IMR-90 (cell line): ENCODE measurements around the gene TTC39A. TPM values are rescaled to one million over a fixed set of nuclear protein-coding genes. Genes with fewer than 3 reads are reported as not detected.

Source experiments
- ATAC-seq: fragments of 200-7000 bp; cut with Tn5 transposase; 2 replicates; pipeline ENCODE4 v1.9.1; 2020; ENCODE audit warnings: low read depth, mild to moderate bottlenecking, moderate library complexity
- BruUV-seq: library from RNA; stranded (reverse); fragments of 400-500 nt; replicated peaks from 2 replicates; lab custom pipeline; 2021; lab: Mats Ljungman, UMichigan
- CTCF ChIA-PET: fragments of 300-600 bp; formaldehyde crosslinking; extraction: SDS; loops from one replicate; lab custom pipeline; 2021; ENCODE audit warnings: antibody characterized with exemption; lab: Yijun Ruan, JAX
- POLR2A ChIA-PET: fragments of 300-600 bp; sonication (Branson Sonifier 250); formaldehyde crosslinking; loops from one replicate; lab custom pipeline; 2022; ENCODE audit warnings: antibody characterized with exemption; ENCODE audit not compliant: unreplicated experiment; lab: Charles Lee
- DNase-seq: peaks from one replicate; pipeline ENCODE4 v3.0.0; 2013
- H2AFZ ChIP-seq: replicated peaks from 2 replicates; pipeline ENCODE3; 2013; ENCODE audit warnings: low read length, mild to moderate bottlenecking; ENCODE audit not compliant: poor library complexity
- H2AK5ac ChIP-seq: 2 replicates; pipeline ENCODE4 v1.6.1; 2013; ENCODE audit warnings: low read depth, low read length, inconsistent platforms
- H2AK9ac ChIP-seq: replicated peaks from 2 replicates; pipeline ENCODE3; 2013; ENCODE audit warnings: mild to moderate bottlenecking, low read depth, low read length, moderate library complexity; ENCODE audit not compliant: poor library complexity
- H2BK120ac ChIP-seq: 2 replicates; pipeline ENCODE4 v1.6.1; 2013; ENCODE audit warnings: low read depth, low read length, inconsistent platforms
- H2BK15ac ChIP-seq: 3 replicates; pipeline ENCODE4 v1.6.1; 2013; ENCODE audit warnings: low read depth, low read length, inconsistent platforms
- H2BK20ac ChIP-seq: 2 replicates; pipeline ENCODE4 v1.6.1; 2013; ENCODE audit warnings: low read depth, mild to moderate bottlenecking, inconsistent platforms, low read length, moderate library complexity
- H2BK5ac ChIP-seq: 2 replicates; pipeline ENCODE4 v1.6.1; 2013; ENCODE audit warnings: mild to moderate bottlenecking, low read depth, low read length, inconsistent platforms; ENCODE audit not compliant: poor library complexity, severe bottlenecking
- H3K14ac ChIP-seq: replicated peaks from 2 replicates; pipeline ENCODE4 v1.6.1; 2013; ENCODE audit warnings: low read depth, low read length, inconsistent platforms
- H3K18ac ChIP-seq: 2 replicates; pipeline ENCODE4 v1.6.1; 2013; ENCODE audit warnings: low read depth, low read length, control low read depth
- H3K23ac ChIP-seq: 2 replicates; pipeline ENCODE4 v1.6.1; 2013; ENCODE audit warnings: low read depth, low read length, inconsistent platforms
- H3K27ac ChIP-seq: 2 replicates; pipeline ENCODE4 v1.5.1; 2013; ENCODE audit warnings: mild to moderate bottlenecking, control low read depth, low read length; ENCODE audit not compliant: insufficient read depth
- H3K27me3 ChIP-seq: 2 replicates; pipeline ENCODE4 v1.6.1; 2013; ENCODE audit warnings: low read length; ENCODE audit not compliant: control insufficient read depth, insufficient read depth
- H3K36me3 ChIP-seq: 2 replicates; pipeline ENCODE4 v1.6.1; 2013; ENCODE audit warnings: low read length, mixed read lengths; ENCODE audit not compliant: control insufficient read depth, insufficient read depth
- H3K4ac ChIP-seq: 2 replicates; pipeline ENCODE4 v1.6.1; 2013; ENCODE audit warnings: low read depth, low read length, inconsistent platforms
- H3K4me1 ChIP-seq: 2 replicates; pipeline ENCODE4 v1.6.1; 2013; ENCODE audit warnings: low read length, mixed read lengths; ENCODE audit not compliant: control insufficient read depth, insufficient read depth
- H3K4me2 ChIP-seq: 2 replicates; pipeline ENCODE4 v1.6.1; 2013; ENCODE audit warnings: low read depth, mild to moderate bottlenecking, control low read depth, low read length, moderate library complexity
- H3K4me3 ChIP-seq: 2 replicates; pipeline ENCODE4 v1.5.1; 2013; ENCODE audit warnings: low read depth, mild to moderate bottlenecking, control low read depth, low read length, moderate library complexity; ENCODE audit not compliant: insufficient read depth
- H3K56ac ChIP-seq: 2 replicates; pipeline ENCODE4 v1.6.1; 2013; ENCODE audit warnings: low read length, inconsistent platforms; ENCODE audit not compliant: insufficient read depth; ENCODE audit errors: extremely low read depth
- H3K79me1 ChIP-seq, 2 experiments: 2 replicates each; pipeline ENCODE4 v1.6.1; 2013; ENCODE audit warnings: low read length in 2 of 2, inconsistent platforms in 1 of 2, low read depth in 1 of 2
- H3K9ac ChIP-seq: 2 replicates; pipeline ENCODE4 v1.6.1; 2013; ENCODE audit warnings: low read depth, low read length, control low read depth
- H3K9me1 ChIP-seq: 2 replicates; pipeline ENCODE4 v1.6.1; 2013; ENCODE audit warnings: low read length, inconsistent platforms; ENCODE audit not compliant: insufficient read depth
- H3K9me3 ChIP-seq: 2 replicates; pipeline ENCODE4 v1.6.1; 2013; ENCODE audit warnings: low read length; ENCODE audit not compliant: control insufficient read depth, insufficient read depth
- H4K20me1 ChIP-seq: 2 replicates; pipeline ENCODE4 v1.6.1; 2013; ENCODE audit warnings: low read length, inconsistent platforms; ENCODE audit not compliant: insufficient read depth
- H4K5ac ChIP-seq: 2 replicates; pipeline ENCODE4 v1.6.1; 2013; ENCODE audit warnings: mild to moderate bottlenecking, low read depth, low read length, control low read depth
- H4K8ac ChIP-seq, 2 experiments: 2 replicates each; pipeline ENCODE4 v1.6.1; 2013; ENCODE audit warnings: low read depth in 2 of 2, low read length in 2 of 2, control low read depth in 1 of 2, inconsistent platforms in 1 of 2
- H4K91ac ChIP-seq: 2 replicates; pipeline ENCODE4 v1.6.1; 2013; ENCODE audit warnings: low read depth, low read length, inconsistent platforms; ENCODE audit not compliant: insufficient read depth
- BHLHE40 ChIP-seq: fragments of 150-350 bp; IDR thresholded peaks from 2 replicates; pipeline ENCODE4 v1.6.1; 2016; ENCODE audit warnings: mild to moderate bottlenecking, low read depth, low read length
- CHD1 ChIP-seq: IDR thresholded peaks from 2 replicates; pipeline ENCODE4 v1.6.1; 2012; ENCODE audit warnings: low read depth, low read length, improper control_type of control experiment
- ELK1 ChIP-seq: fragments of 150-350 bp; IDR thresholded peaks from 2 replicates; pipeline ENCODE4 v1.6.1; 2016; ENCODE audit warnings: low read depth, mild to moderate bottlenecking, low read length, moderate library complexity, borderline replicate concordance
- MAFK ChIP-seq: IDR thresholded peaks from 2 replicates; pipeline ENCODE4 v1.6.1; 2012; ENCODE audit warnings: low read depth, low read length, improper control_type of control experiment
- MAZ ChIP-seq: IDR thresholded peaks from 2 replicates; pipeline ENCODE4 v1.6.1; 2012; ENCODE audit warnings: low read depth, mild to moderate bottlenecking, low read length, improper control_type of control experiment, moderate library complexity, borderline replicate concordance
- NFE2L2 ChIP-seq: fragments of 150-350 bp; IDR thresholded peaks from 2 replicates; pipeline ENCODE4 v1.6.1; 2016; ENCODE audit warnings: low read depth, mild to moderate bottlenecking, low read length
- POLR2A ChIP-seq: IDR thresholded peaks from 2 replicates; pipeline ENCODE4 v1.6.1; 2012; ENCODE audit warnings: mild to moderate bottlenecking, low read depth, low read length
- RAD21 ChIP-seq: IDR thresholded peaks from 2 replicates; pipeline ENCODE4 v1.6.1; 2012; ENCODE audit warnings: low read length, improper control_type of control experiment
- RCOR1 ChIP-seq: IDR thresholded peaks from 2 replicates; pipeline ENCODE4 v1.6.1; 2012; ENCODE audit warnings: mild to moderate bottlenecking, low read length, improper control_type of control experiment; ENCODE audit not compliant: insufficient replicate concordance
- RFX5 ChIP-seq: IDR thresholded peaks from 2 replicates; pipeline ENCODE4 v1.8.0; 2012; ENCODE audit warnings: low read depth, mild to moderate bottlenecking, low read length, moderate library complexity
- SMC3 ChIP-seq: fragments of 150-350 bp; IDR thresholded peaks from 2 replicates; pipeline ENCODE4 v1.6.1; 2016; ENCODE audit warnings: low read depth, mild to moderate bottlenecking, antibody characterized with exemption, low read length, moderate library complexity
- WGBS, 2 experiments: methylation state at CpG; one replicate each; pipeline versions ENCODE4 v1.1.5 to v1.1.7; 2013; ENCODE audit warnings: missing lambda C conversion rate in 2 of 2; ENCODE audit not compliant: insufficient read length in 1 of 2; ENCODE audit errors: extremely low coverage in 2 of 2; 5-methylcytosine and 5-hydroxymethylcytosine counted together
- dilution Hi-C: fragments of 300-500 bp; cut with HindIII; formaldehyde crosslinking; loops from one replicate; pipeline ENCODE4 v1.14.3; 2018; ENCODE audit warnings: low sequenced_read_pairs; ENCODE audit not compliant: unreplicated experiment
- in situ Hi-C: fragments of 300-500 bp; cut with MboI; formaldehyde crosslinking; loops from 3 replicates; pipeline ENCODE4 v1.14.3; 2019; ENCODE audit warnings: low sequenced_read_pairs, inconsistent platforms, mixed read lengths
- intact Hi-C: fragments of 100-400 bp; cut with micrococcal nuclease; formaldehyde crosslinking; loops from 2 replicates; pipeline ENCODE4 v1.10.0; 2022
- polyA plus RNA-seq, 3 experiments: library from polyadenylated mRNA; depleted of rRNA; stranded (reverse); fragments of >200 nt; gene quantifications; 2 replicates each; pipeline ENCODE4 v1.2.3, GENCODE V29; 2012; ENCODE audit warnings: low replicate concordance in 1 of 3
- total RNA-seq: library from RNA; depleted of rRNA; stranded (reverse); fragments of >200 nt; gene quantifications from 2 replicates; pipeline ENCODE4 v1.2.3, GENCODE V29; 2012
- TF ChIP-seq, protein P1 (sequence below): fragments of 150-350 bp; IDR thresholded peaks from 2 replicates; pipeline ENCODE4 v1.6.1; 2017; ENCODE audit warnings: mild to moderate bottlenecking, antibody characterized with exemption, low read length, low read depth

The TTC39A gene
- total and polyA plus RNA-seq, 2 of the 4 experiments (the other 2 are of a cell fraction): 0.62 to 0.72 TPM

GRCh38 chr1:51265618-51266017 lies 64.7 kb downstream of the TTC39A start:
- H2BK15ac ChIP-seq: no peak overlapping the region
- no peak overlapping the region for H2AK9ac ChIP-seq
- intact Hi-C loops (loop anchor here (10.0 kb wide), 1 partner anchor 159 kb away; no protein-coding TSS in a partner anchor), dilution Hi-C loops (no loop called here), in situ Hi-C loops (no loop called here)
- no peak overlapping the region for H2AK5ac ChIP-seq
- H3K79me1 ChIP-seq: peaks cover 36 to 78% of the 10 kb centered on the region in 2 experiments
- TF ChIP-seq ELK1 (no peak), RFX5 (no peak), RAD21 (no peak), MAFK (no peak), NFE2L2 (no peak), BHLHE40 (no peak), MAZ (no peak), CHD1 (no peak), SMC3 (no peak), RCOR1 (no peak), POLR2A (no peak)
- TF ChIP-seq, protein P1, sequence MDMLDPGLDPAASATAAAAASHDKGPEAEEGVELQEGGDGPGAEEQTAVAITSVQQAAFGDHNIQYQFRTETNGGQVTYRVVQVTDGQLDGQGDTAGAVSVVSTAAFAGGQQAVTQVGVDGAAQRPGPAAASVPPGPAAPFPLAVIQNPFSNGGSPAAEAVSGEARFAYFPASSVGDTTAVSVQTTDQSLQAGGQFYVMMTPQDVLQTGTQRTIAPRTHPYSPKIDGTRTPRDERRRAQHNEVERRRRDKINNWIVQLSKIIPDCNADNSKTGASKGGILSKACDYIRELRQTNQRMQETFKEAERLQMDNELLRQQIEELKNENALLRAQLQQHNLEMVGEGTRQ: no peak
- no peak overlapping the region for H4K5ac ChIP-seq
- H3K27ac ChIP-seq: no peak overlapping the region
- DNase-seq: no peak
- no TSS peak for BruUV-seq
- no peak overlapping the region for H3K14ac ChIP-seq
- H3K4me1 ChIP-seq: peaks cover 17% of the 10 kb centered on the region
- no peak overlapping the region for H3K56ac ChIP-seq
- no peak overlapping the region for H3K4me3 ChIP-seq
- peaks cover 16% of the 10 kb centered on the region for H3K9me1 ChIP-seq
- POLR2A ChIA-PET: no interaction called here
- WGBS, 2 experiments: no CpG with 5 or more reads among the region's 4 CpGs
- H3K27me3 ChIP-seq: no peaks in the 10 kb centered on the region
- CTCF ChIA-PET: no interaction called here
- H4K91ac ChIP-seq: no peak overlapping the region
- no peak overlapping the region for H3K4ac ChIP-seq
- H3K23ac ChIP-seq: no peak overlapping the region
- no peak overlapping the region for H3K18ac ChIP-seq
- H3K9me3 ChIP-seq: no peaks in the 10 kb centered on the region
- no peak overlapping the region for H2BK120ac ChIP-seq
- ATAC-seq: no peak
- H2BK5ac ChIP-seq: no peak overlapping the region
- peaks cover 55% of the 10 kb centered on the region for H4K20me1 ChIP-seq
- no peak overlapping the region for H3K9ac ChIP-seq
- no peak overlapping the region for H4K8ac ChIP-seq
- H2AFZ ChIP-seq: no peak overlapping the region
- H2BK20ac ChIP-seq: no peak overlapping the region
- H3K36me3 ChIP-seq: peaks cover 2% of the 10 kb centered on the region; the same call in 1 of the 2 replicates
- H3K4me2 ChIP-seq: no peak overlapping the region
